A549 (cell line): Measurements from ENCODE around the gene TYW5. TPM values are rescaled to one million over a fixed set of nuclear protein-coding genes. Genes with fewer than 3 reads are reported as not detected.

Source experiments
- ATAC-seq, 2 experiments: fragments of 200-7000 bp in 1 of 2; fragments of >200 bp in 1 of 2; cut with Nextera tagmentation in 1 of 2; cut with Tn5 transposase in 1 of 2; 3 replicates each; pipeline versions ENCODE4 v1.8.0 to v1.9.1; 2018 to 2020; ENCODE audit warnings: mild to moderate bottlenecking in 1 of 2, moderate library complexity in 1 of 2
- CTCF ChIA-PET: fragments of 300-600 bp; sonication (Branson Sonifier 250); formaldehyde crosslinking; extraction: SDS; loops from one replicate; lab custom pipeline; 2021; ENCODE audit warnings: antibody characterized with exemption, inconsistent platforms; lab: Yijun Ruan, JAX
- POLR2A ChIA-PET: fragments of 350-600 bp; formaldehyde crosslinking; extraction: SDS; loops from one replicate; lab custom pipeline; 2021; ENCODE audit warnings: antibody characterized with exemption, inconsistent platforms; lab: Yijun Ruan, JAX
- DNase-seq, 2 experiments: peaks; one replicate each; pipeline versions ENCODE4 v3.0.0 to v3.0.0-alpha.2; 2011 to 2016; ENCODE audit warnings: low read depth in 1 of 2, low spot score in 1 of 2
- FAIRE-seq: peaks from 2 replicates; lab custom pipeline; 2011; peaks lifted over from hg19 to GRCh38; lab: Jason Lieb, UNC
- H3K27ac ChIP-seq, 2 experiments: fragments of >200 bp; sonication (Bioruptor Twin); formaldehyde crosslinking; 3 replicates each; pipeline ENCODE4 v1.5.1; 2016 to 2017
- H3K4me1 ChIP-seq: fragments of >200 bp; sonication (Bioruptor Twin); formaldehyde crosslinking; 3 replicates; pipeline ENCODE4 v1.6.1; 2016
- H3K4me2 ChIP-seq: fragments of >200 bp; sonication (Bioruptor Twin); formaldehyde crosslinking; 3 replicates; pipeline ENCODE4 v1.6.1; 2016
- H3K4me3 ChIP-seq: fragments of >200 bp; sonication (Bioruptor Twin); formaldehyde crosslinking; 3 replicates; pipeline ENCODE4 v1.5.1; 2016
- H3K9me3 ChIP-seq: fragments of >200 bp; sonication (Bioruptor Twin); formaldehyde crosslinking; 3 replicates; pipeline ENCODE4 v1.6.1; 2016
- CEBPB ChIP-seq, 2 experiments: fragments of >200 bp in 1 of 2; sonication (Bioruptor Twin) in 1 of 2; formaldehyde crosslinking in 1 of 2; IDR thresholded peaks; 2 replicates each; pipeline ENCODE4 v1.6.1; 2012 to 2016
- CHD2 ChIP-seq: fragments of 150-350 bp; IDR thresholded peaks from 2 replicates; pipeline ENCODE4 v1.6.1; 2014; ENCODE audit warnings: low read length; ENCODE audit not compliant: partially characterized antibody
- CHD4 ChIP-seq: fragments of 200-600 bp; sonication (generic); IDR thresholded peaks from 2 replicates; pipeline ENCODE4 v1.6.1; 2016; ENCODE audit warnings: antibody characterized with exemption, mild to moderate bottlenecking, borderline replicate concordance
- EHMT2 ChIP-seq: fragments of 200-600 bp; sonication (generic); IDR thresholded peaks from 2 replicates; pipeline ENCODE4 v1.6.1; 2016; ENCODE audit warnings: antibody characterized with exemption, low read depth, mild to moderate bottlenecking, moderate library complexity
- FOSB ChIP-seq: fragments of 250-450 bp; sonication (Bioruptor Pico); IDR thresholded peaks from 2 replicates; pipeline ENCODE4 v1.5.0; 2020; ENCODE audit warnings: mild to moderate bottlenecking, moderate library complexity
- FOSL2 ChIP-seq, 2 experiments: fragments of 450-650 bp in 1 of 2; fragments of >200 bp in 1 of 2; sonication (Bioruptor Twin) in 1 of 2; formaldehyde crosslinking; IDR thresholded peaks; 2 replicates each; pipeline versions ENCODE4 v1.5.0 to v1.6.1; 2016 to 2020; ENCODE audit warnings: mild to moderate bottlenecking in 1 of 2, moderate library complexity in 1 of 2
- FOXS1 ChIP-seq: fragments of 250-450 bp; sonication (Bioruptor Pico); IDR thresholded peaks from 2 replicates; pipeline ENCODE4 v1.5.0; 2020; ENCODE audit warnings: mild to moderate bottlenecking, moderate library complexity
- HOXB5 ChIP-seq: fragments of 250-450 bp; sonication (Bioruptor Pico); IDR thresholded peaks from 2 replicates; pipeline ENCODE4 v1.5.0; 2020; ENCODE audit warnings: mild to moderate bottlenecking, moderate library complexity
- KDM1A ChIP-seq: fragments of 200-600 bp; sonication (generic); IDR thresholded peaks from 2 replicates; pipeline ENCODE4 v1.6.1; 2016; ENCODE audit warnings: low read depth, mild to moderate bottlenecking
- MYC ChIP-seq: IDR thresholded peaks from 2 replicates; pipeline ENCODE4 v1.6.1; 2012; ENCODE audit warnings: mild to moderate bottlenecking, inconsistent platforms, low read length, improper control_type of control experiment, borderline replicate concordance
- NFE2L2 ChIP-seq: fragments of 150-350 bp; conservative IDR thresholded peaks from 2 replicates; pipeline ENCODE4 v1.6.1; 2014; ENCODE audit warnings: low read length
- NR3C1 ChIP-seq: fragments of >200 bp; sonication (Bioruptor Twin); formaldehyde crosslinking; IDR thresholded peaks from 3 replicates; pipeline ENCODE4 v1.6.1; 2017
- RCOR1 ChIP-seq: fragments of 150-350 bp; IDR thresholded peaks from 2 replicates; pipeline ENCODE4 v1.6.1; 2014; ENCODE audit warnings: antibody characterized with exemption, low read length, low read depth
- RFX5 ChIP-seq: fragments of 450-650 bp; IDR thresholded peaks from 2 replicates; pipeline ENCODE4 v1.7.1; 2014; ENCODE audit warnings: antibody characterized with exemption, mild to moderate bottlenecking, moderate library complexity
- SREBF2 ChIP-seq: fragments of 450-650 bp; IDR thresholded peaks from 2 replicates; pipeline ENCODE4 v1.6.1; 2014; ENCODE audit warnings: mild to moderate bottlenecking, moderate library complexity
- TP53 ChIP-seq: fragments of 250-450 bp; sonication (Bioruptor Pico); IDR thresholded peaks from 2 replicates; pipeline ENCODE4 v1.5.0; 2021; ENCODE audit warnings: mild to moderate bottlenecking, moderate library complexity
- WGBS: methylation state at CpG from one replicate; pipeline ENCODE4 v1.1.6; 2017; ENCODE audit errors: missing lambda C conversion rate; 5-methylcytosine and 5-hydroxymethylcytosine counted together
- polyA plus RNA-seq, 4 experiments: library from polyadenylated mRNA; depleted of rRNA in 3 of 4; stranded (reverse); fragments of >200 nt; fragmentation: RNase III in 1 of 4; extraction: RNeasy Plus Mini Kit Qiagen cat#74134 plus additional on column Dnase treatment in 1 of 4; gene quantifications; 2 replicates in 3 of 4; 3 replicates in 1 of 4; pipeline ENCODE4 v1.2.3, GENCODE V29; 2011 to 2017
- TF ChIP-seq, protein P1 (sequence below): fragments of 150-350 bp; IDR thresholded peaks from 2 replicates; pipeline ENCODE4 v1.6.1; 2014; ENCODE audit warnings: low read depth, mild to moderate bottlenecking, low read length
- TF ChIP-seq, protein P2 (sequence below): fragments of >200 bp; sonication (Bioruptor Twin); formaldehyde crosslinking; IDR thresholded peaks from 2 replicates; pipeline ENCODE4 v1.6.1; 2016

Gene TYW5
- polyA plus RNA-seq, 2 of the 4 experiments (the other 2 are of a cell fraction), result 7.8 to 15.2 TPM

DNA sequence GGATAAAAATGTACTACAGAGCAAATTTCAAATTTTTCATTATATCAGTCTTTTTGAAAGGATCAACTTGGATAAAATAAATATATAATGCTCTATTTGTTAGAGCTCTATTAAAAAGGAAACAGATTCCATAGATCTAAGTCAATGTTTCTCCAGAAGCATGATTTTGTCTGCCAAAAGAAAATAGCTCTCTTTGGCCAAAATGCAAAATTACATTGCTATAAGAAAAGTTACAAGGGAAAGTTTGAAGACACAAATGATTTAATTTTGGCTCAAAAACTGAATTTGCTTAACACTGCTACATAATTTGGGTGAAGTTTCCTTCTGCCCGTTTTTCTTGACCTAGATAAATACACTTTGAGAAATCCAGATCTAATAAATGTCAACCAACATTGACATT, 28.5 kb downstream of the TYW5 start:
- no peak for ATAC-seq
- no peak for TF ChIP-seq TP53 (CRISPR knock-in tag)
- TF ChIP-seq FOXS1 (CRISPR knock-in tag), result no peak
- no peak for TF ChIP-seq RCOR1
- no peak for TF ChIP-seq MYC
- TF ChIP-seq, protein P1, sequence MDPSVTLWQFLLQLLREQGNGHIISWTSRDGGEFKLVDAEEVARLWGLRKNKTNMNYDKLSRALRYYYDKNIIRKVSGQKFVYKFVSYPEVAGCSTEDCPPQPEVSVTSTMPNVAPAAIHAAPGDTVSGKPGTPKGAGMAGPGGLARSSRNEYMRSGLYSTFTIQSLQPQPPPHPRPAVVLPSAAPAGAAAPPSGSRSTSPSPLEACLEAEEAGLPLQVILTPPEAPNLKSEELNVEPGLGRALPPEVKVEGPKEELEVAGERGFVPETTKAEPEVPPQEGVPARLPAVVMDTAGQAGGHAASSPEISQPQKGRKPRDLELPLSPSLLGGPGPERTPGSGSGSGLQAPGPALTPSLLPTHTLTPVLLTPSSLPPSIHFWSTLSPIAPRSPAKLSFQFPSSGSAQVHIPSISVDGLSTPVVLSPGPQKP, result no peak
- TF ChIP-seq KDM1A, result no peak
- TF ChIP-seq CHD4, result no peak
- TF ChIP-seq HOXB5 (CRISPR knock-in tag), result no peak
- no peak for TF ChIP-seq FOSL2 (IDR thresholded peaks at IDR 0.05)
- TF ChIP-seq FOSL2 (CRISPR knock-in tag; IDR thresholded peaks at IDR 0.05), result no peak
- TF ChIP-seq NFE2L2, result no peak
- no peak for TF ChIP-seq CEBPB (IDR thresholded peaks at IDR 0.05)
- no peak for TF ChIP-seq SREBF2
- TF ChIP-seq NR3C1, result no peak
- no peak for TF ChIP-seq RFX5
- no peak for TF ChIP-seq CHD2
- TF ChIP-seq, protein P2, sequence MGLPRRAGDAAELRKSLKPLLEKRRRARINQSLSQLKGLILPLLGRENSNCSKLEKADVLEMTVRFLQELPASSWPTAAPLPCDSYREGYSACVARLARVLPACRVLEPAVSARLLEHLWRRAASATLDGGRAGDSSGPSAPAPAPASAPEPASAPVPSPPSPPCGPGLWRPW, result no peak
- TF ChIP-seq, all 56 proteins: peak for 0
- DNase-seq (no peak), FAIRE-seq (no peak)
- Histone ChIP-seq H3K4me2 (no peak overlapping the region), H3K27ac (no peak overlapping the region), H3K9me3 (no peaks in the 10 kb centered on the region), H3K4me3 (no peak overlapping the region), H3K4me1 (peaks cover 19% of the 10 kb centered on the region; the same call in 2 of the 3 replicates)
- ChIA-PET POLR2A (interaction anchor here (0.7 to 1.0 kb wide), 2 partner anchors 15 to 190 kb away, joined by 3 to 6 read pairs; no protein-coding TSS in a partner anchor), CTCF (interaction anchor here (1.3 kb wide), 1 partner anchor 222 kb away, joined by 3 read pairs; no protein-coding TSS in a partner anchor)
- 77% methylated on average over 1 of the region's 1 CpG for WGBS

DNA sequence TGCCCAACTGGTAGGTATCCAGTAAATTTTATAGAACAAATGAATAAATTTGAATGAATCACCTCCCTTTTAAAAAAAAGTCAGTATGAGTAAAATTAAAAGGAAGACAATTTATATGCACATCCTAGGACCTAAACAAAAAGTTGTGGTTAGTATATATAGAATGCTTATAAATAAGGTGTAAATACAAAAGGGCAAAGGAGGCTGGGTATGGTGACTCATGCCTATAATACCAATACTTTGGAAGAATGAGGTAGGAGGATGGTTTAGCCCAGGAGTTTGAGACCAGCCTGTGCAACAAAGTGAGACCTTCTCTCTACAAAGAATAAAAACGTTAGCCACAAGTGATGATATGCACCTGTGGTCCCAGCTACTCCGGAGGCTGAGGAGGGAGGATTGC, 31.4 kb downstream of the TYW5 start:
- Histone ChIP-seq H3K4me2 (no peak overlapping the region), H3K4me1 (peaks cover 19% of the 10 kb centered on the region; the same call in 2 of the 3 replicates), H3K27ac (no peak overlapping the region), H3K9me3 (no peaks in the 10 kb centered on the region), H3K4me3 (no peak overlapping the region)
- TF ChIP-seq EHMT2 (no peak), RFX5 (no peak), FOSL2 (IDR thresholded peaks at IDR 0.05) (no peak), FOSL2 (CRISPR knock-in tag; IDR thresholded peaks at IDR 0.05) (peak; percentile 37; the same call in 1 of the 2 replicates)
- TF ChIP-seq, protein P2, result no peak
- ChIA-PET POLR2A (no interaction called here), CTCF (interaction anchor here (1.4 kb wide), 1 partner anchor 17 kb away, joined by 6 read pairs; no protein-coding TSS in a partner anchor)
- no peak; a peak in 1 of 6 replicates for ATAC-seq
- DNase-seq, result no peak
- WGBS, result 52% methylated on average over 2 of the region's 2 CpGs
- FAIRE-seq, result no peak

DNA sequence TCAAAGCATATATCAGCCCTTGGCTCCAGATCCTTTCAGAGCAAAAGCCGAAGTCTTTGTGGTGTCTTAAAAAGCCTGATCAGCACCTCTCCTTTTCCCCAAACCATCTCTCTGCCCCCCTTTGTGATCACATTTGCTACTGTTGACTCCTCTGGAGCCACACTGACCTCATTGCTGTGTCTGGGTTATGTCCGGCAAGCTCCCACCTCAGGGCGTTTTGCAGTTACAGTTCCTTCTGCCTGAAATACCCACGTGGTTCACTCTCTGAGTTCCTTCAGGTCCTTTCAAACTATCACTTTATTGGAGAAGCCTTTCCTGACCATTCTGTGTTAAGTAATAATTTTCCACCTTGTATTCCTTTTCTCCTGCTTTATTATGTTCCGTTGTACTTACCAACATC, 32.4 kb downstream of the TYW5 start:
- ChIA-PET CTCF (interaction anchor here (1.1 to 1.4 kb wide), 2 partner anchors 18 to 70 kb away, joined by 3 to 6 read pairs; no protein-coding TSS in a partner anchor), POLR2A (no interaction called here)
- Histone ChIP-seq H3K4me2 (peak overlapping the region; percentile 50), H3K4me3 (no peak overlapping the region), H3K9me3 (no peaks in the 10 kb centered on the region), H3K4me1 (peaks cover 19% of the 10 kb centered on the region; the same call in 2 of the 3 replicates)
- ATAC-seq (peak; percentile 64 to 88; a peak in 5 of 6 replicates), DNase-seq (peak in 1 of 2 experiments; percentile 35), FAIRE-seq (no peak)
- WGBS, result 57% methylated on average over 5 of the region's 5 CpGs
- TF ChIP-seq TP53 (CRISPR knock-in tag) (no peak), NR3C1 (no peak), FOSB (CRISPR knock-in tag) (no peak)
- TF ChIP-seq, all 56 proteins: peak for 0
- H3K27ac ChIP-seq, result peak overlapping the region in 1 of 2 experiments; percentile 56; a peak in 3 of 6 replicates
